GM19452 (cell line): ENCODE measurements around the gene PTPRN2.

Experiments used
- ATAC-seq: cut with Tn5 transposase; IDR thresholded peaks from one replicate; pipeline ENCODE4 v1.9.1; 2021; ENCODE audit not compliant: unreplicated experiment

Gene PTPRN2

GRCh38 chr7:157977306-157977705, 610.3 kb downstream of the PTPRN2 start:
- no peak for ATAC-seq

GRCh38 chr7:157976406-157976805, 611.2 kb downstream of the PTPRN2 start:
- no peak for ATAC-seq

GRCh38 chr7:157975401-157976372, 611.9 kb downstream of the PTPRN2 start:
- no peak for ATAC-seq

- no peak for ATAC-seq
These were observed 612.9 kb downstream of the PTPRN2 start for GRCh38 chr7:157974678-157975230.

GRCh38 chr7:157973971-157974677, 613.5 kb downstream of the PTPRN2 start:
- no peak for ATAC-seq

- ATAC-seq, result no peak
These were observed 614.7 kb downstream of the PTPRN2 start for GRCh38 chr7:157972914-157973313.

GRCh38 chr7:157971501-157971900, 616.1 kb downstream of the PTPRN2 start:
- ATAC-seq, result no peak

GRCh38 chr7:157970744-157971143, 616.9 kb downstream of the PTPRN2 start:
- ATAC-seq, result no peak

GRCh38 chr7:157969995-157970394, 617.6 kb downstream of the PTPRN2 start:
- no peak for ATAC-seq

- no peak for ATAC-seq
These were observed 621.1 kb downstream of the PTPRN2 start for GRCh38 chr7:157966490-157966889.

- no peak for ATAC-seq
These were observed 623.1 kb downstream of the PTPRN2 start for GRCh38 chr7:157964521-157964920.

- no peak for ATAC-seq
These were observed 623.6 kb downstream of the PTPRN2 start for GRCh38 chr7:157964016-157964415.

GRCh38 chr7:157963526-157963925, 624.1 kb downstream of the PTPRN2 start:
- no peak for ATAC-seq

- no peak for ATAC-seq
These were observed 624.9 kb downstream of the PTPRN2 start for GRCh38 chr7:157962458-157963306.

GRCh38 chr7:157961731-157962457, 625.7 kb downstream of the PTPRN2 start:
- no peak for ATAC-seq

- no peak for ATAC-seq
These were observed 632.1 kb downstream of the PTPRN2 start for GRCh38 chr7:157955348-157955999.

GRCh38 chr7:157954901-157955300, 632.7 kb downstream of the PTPRN2 start:
- ATAC-seq, result no peak

- ATAC-seq, result no peak
These were observed 634.6 kb downstream of the PTPRN2 start for GRCh38 chr7:157952841-157953645.
